COR-L47 (cell line): ENCODE data around the gene RLBP1.

ENCODE experiments used
- DNase-seq: peaks from one replicate; lab custom pipeline; 2025; lab: John Stamatoyannopoulos, UW

Gene RLBP1

GRCh38 chr15:89205991-89206585 is 15.3 kb downstream of the RLBP1 start:
- no peak for DNase-seq

DNA sequence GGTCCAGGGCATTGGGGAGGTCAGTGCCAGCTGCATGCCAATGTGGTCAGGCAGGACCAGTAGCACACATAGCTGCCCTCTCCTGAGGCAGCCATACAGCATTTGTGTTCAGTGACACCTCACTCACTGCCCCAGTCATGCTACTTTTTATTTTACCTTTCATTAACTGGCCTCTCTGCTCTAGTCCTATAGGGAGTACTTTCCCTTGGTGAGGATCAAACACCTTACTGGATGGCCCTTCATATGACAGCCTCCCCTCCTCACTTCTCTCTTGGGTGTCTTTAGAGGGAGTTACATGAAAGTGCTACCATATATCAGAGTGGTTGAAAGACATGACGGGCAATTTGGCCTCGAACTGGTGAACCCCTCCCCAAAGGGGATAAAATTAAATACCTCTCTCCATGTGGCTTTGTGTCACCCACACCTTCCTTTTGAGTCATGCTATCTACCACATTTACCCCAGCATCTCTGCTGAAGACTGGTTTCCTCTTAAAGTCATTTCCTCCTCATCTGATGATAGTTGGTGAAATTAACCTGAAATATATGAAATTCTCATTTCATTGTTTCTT is 17.6 kb downstream of the RLBP1 start:
- no peak for DNase-seq

- DNase-seq = no peak
Measured at GRCh38 chr15:89201465-89202005, 19.8 kb downstream of the RLBP1 start.

DNA sequence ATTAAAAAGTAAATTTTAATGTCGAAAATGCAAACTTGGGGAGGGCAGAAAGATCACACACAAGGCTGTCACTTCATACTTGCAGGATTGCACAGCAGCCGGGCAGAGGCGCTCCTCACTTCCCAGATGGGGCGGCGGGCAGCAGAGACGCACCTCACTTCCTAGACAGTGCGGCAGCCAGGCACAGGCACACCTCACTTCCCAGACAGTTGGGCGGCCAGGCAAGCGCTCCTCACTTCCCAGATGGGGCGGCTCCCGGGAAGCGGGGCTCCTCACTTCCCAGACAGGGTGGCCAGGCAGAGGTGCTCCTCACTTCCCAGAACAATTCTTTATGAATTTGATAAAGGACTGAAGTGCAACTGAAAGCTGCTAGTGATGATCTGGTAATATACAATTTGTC is 21.2 kb downstream of the RLBP1 start:
- DNase-seq = no peak

GRCh38 chr15:89199746-89200145 is 21.6 kb downstream of the RLBP1 start:
- no peak for DNase-seq

- no peak for DNase-seq
Measured at GRCh38 chr15:89198934-89199333, 22.4 kb downstream of the RLBP1 start.

GRCh38 chr15:89198196-89198595 is 23.2 kb downstream of the RLBP1 start:
- no peak for DNase-seq

DNA sequence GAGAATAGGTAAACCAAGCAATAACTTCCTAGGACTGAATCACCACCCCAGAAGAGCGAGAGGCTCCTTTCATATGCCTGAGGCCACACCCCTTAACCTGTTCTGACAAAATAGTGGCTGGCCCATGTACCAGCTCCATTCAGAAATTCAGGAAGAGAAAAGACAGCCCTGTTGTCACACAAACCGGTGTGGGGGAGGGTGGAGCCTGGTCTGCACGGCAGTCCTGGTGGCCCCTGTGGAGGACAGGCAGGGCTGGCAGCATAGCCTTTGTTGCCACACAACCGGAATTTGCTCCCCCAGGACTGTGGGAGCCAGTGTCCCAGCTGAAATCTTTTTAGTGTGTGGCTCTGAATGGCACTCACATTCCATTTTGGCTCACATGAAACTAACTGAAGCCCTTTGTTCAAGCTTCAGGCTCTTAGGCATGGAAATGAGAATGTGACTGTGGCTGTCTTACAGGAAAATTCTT is 23.8 kb downstream of the RLBP1 start:
- no peak for DNase-seq

- DNase-seq = peak; percentile 24
Measured at GRCh38 chr15:89196994-89197393, 24.4 kb downstream of the RLBP1 start.

DNA sequence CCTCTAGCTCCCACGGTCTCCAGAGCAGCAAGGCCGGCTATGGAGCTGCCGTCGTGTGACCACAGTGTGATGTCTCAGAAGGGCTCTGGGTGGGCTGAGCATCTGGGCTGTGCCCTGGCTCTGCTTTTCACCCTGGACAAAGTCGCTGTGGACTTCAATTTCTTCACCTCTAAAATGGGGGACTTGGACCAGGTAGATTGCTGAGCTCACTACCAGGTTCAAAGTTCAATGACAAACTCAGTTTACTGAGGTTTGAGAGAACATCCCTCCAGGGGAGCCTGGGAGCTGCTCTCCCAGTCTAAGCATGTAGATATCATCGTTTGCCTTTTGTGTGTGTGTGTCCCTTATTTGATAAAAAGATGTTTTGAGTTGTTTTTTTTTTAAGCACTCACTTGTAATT is 25.1 kb downstream of the RLBP1 start:
- no peak for DNase-seq

GRCh38 chr15:89195836-89196235 is 25.5 kb downstream of the RLBP1 start:
- no peak for DNase-seq

- DNase-seq = no peak
Measured at GRCh38 chr15:89194608-89195007, 26.8 kb downstream of the RLBP1 start.

GRCh38 chr15:89192766-89193165 is 28.6 kb downstream of the RLBP1 start:
- DNase-seq = no peak

- no peak for DNase-seq
Measured at GRCh38 chr15:89192136-89192535, 29.2 kb downstream of the RLBP1 start.

DNA sequence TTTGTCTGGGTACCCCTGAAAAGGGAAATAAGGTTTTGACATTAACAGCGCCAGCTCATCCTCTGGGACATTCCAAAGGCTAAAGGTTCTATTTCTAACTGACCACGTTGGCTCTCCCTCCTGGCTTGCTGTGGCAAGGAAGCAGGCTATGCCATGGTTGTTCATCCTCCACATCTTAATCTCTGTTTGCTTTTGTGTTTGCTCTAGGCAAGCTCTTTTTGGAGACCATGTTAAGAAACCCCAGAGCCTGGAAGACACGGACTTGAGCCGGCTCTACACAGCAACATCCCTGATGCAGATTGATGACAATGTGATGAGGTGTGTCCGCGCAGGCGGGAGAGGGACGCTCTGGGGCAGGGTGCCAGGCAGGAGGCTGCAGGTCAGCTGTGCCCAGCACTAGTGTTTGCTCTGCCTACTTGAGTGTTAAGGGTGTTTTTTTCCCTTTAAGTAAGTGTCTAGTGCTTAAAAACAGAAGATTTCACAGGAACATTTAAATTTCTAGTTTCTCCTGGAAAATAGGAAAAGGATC is 33.3 kb downstream of the RLBP1 start:
- DNase-seq = no peak

DNA sequence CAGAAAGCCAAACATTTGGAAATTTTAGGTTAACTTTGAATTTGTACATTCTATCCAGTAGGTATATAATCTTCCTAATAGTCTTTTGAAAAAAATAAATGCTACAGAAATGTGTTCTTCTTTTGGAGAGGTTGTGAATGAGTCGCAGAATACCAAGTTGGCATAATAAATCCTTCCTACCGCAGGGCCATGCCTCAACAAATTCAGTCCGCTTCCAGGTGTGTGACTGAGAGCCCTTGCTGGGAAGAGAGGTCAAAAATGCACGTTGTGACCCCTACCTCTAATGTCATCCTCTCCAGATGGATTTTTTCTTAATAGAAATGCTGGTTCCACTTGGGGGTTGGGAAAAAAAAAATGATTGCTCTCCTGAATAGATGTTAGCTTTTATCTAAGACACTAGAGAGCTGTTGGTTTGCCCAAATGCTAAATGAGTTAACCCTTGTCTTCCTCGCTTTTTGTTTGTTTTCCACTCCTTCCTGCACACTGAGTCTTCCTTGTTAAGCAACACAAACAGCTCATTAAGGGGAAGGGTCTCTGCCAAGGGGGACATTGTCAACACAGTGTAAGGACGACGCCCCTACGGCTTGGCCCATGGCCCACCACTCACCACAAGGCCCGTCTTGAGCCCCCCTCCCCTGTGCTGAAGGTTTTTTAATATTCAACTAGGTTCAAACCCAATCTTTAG is 33.9 kb downstream of the RLBP1 start:
- DNase-seq = no peak

DNA sequence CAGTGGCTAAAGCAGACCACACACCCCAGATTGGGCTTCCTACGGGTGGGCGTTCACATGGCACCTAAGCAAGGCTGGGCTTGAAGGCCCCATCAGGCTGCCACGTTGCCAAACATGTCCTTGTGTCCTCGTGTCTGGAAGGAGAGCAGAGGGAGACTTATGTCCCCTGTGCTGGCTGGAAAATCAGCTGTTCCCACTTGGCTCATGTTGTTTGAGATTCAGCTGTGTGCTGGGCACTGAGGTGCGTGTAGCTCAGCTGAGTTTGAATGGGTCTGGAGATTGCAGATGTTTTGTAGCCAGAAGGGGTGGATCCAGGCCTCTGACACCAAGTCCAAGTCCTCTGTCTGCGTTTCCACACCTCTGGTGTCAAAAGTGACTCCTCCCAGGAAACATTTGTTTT is 34.6 kb downstream of the RLBP1 start:
- no peak for DNase-seq

DNA sequence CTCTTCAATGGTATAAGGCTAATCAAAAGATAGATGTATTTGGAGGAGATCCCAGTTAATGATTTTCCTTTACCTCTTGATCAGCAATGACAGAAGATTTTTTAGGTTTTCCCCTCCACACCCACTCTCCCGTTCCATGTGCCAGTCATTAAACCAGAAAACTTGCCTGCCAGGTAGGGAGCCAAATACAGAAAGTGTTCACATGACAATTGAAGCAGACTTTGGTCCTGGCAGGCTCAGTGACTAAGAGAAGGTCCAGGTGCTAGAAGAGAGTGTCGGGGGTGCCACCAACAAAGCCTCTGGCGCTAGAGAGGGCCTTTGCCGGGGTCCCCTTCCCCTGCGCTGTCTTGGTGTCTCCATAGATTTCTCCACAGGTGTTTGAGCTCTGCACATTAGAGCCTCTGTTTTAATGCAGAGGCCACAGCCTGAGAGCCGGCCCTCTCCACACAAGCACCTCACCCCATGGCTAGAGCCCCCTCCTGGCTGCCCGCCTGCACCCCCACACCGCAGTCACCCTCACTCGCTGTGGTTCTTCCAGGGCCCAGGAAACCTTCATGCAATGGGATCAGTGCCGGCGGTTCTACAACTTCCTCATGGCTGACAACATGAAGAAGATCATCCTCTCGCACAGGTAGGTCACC is 36.4 kb downstream of the RLBP1 start:
- no peak for DNase-seq

- peak; percentile 74 for DNase-seq
Measured at GRCh38 chr15:89184357-89184756, 37.0 kb downstream of the RLBP1 start.

DNA sequence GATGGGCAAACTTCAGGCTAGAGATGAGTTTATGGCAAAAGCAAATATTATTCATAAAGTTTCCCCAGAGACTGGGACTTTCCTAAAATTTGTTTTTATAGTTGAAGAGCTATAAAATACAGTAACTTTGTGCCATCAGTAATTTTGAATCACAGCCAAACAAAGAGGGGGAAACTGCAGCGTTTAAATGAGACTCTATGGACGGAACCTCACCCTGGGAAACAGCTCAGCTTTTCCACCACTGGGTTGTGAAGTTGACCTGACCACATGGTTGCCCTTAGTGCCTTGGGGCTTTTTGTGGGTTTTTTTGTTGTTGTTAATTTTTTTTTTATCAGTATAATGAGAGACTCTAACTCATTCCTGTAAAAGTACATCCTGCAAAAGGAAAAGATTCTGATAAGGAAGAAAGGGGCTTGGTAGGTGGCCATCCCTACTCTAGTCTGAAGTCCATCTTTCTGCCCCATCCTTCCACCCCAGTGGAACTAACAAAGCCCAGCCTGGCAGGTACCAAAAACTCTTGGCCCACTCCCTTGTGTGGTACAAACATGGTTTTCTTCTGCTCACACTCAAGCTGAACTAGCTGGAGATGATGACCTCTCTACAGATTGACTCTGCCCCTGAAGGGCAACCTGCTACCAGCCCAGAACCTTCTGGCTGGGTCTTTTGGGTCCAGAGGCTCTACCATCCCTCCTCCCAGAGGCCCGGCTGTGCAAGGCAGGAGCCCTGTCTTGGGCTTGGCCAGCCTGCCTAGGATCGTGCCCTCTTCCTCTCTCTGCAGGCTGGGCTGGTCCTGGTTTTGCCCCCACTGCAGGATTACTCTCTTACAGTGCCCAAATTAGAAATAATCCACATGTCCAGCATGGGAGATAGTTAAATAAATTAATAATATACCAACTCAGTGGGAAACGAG is 41.2 kb downstream of the RLBP1 start:
- DNase-seq = no peak

GRCh38 chr15:89178307-89178977 is 42.9 kb downstream of the RLBP1 start:
- no peak for DNase-seq
